ENCODE measurements around the gene BHLHE41. TPM values are rescaled to one million over a fixed set of nuclear protein-coding genes. Genes with fewer than 3 reads are reported as not detected.

The BHLHE41 gene
- total RNA-seq, 1 experiment from 2014 or later, result 147 TPM

- ChIA-PET CTCF (no interaction called here), POLR2A (interaction anchor here (1.6 kb wide), 1 partner anchor 10 kb away, joined by 18 read pairs; the partner anchor contains the start of gene BHLHE41)
- Histone ChIP-seq H3K4me1 (ENCODE audit: control insufficient read depth, insufficient read depth, low read length) (peaks cover 10% of the 10 kb centered on the region), H3K27ac (ENCODE audit: low read length) (peak overlapping the region; percentile 52; the same call in 1 of the 2 replicates), H3K36me3 (ENCODE audit: control insufficient read depth, insufficient read depth, low read length) (no peaks in the 10 kb centered on the region), H3K27me3 (ENCODE audit: control insufficient read depth, insufficient read depth, low read length) (no peaks in the 10 kb centered on the region), H3K9me3 (ENCODE audit: control insufficient read depth, insufficient read depth, low read depth, low read length) (no peaks in the 10 kb centered on the region), H3K4me3 (ENCODE audit: low read depth in 2 of 2, low read length in 2 of 2) (no peak overlapping the region)
- intact Hi-C loops (cut with micrococcal nuclease; ENCODE audit: unreplicated experiment), result no loop called here
- no TSS peak for BruUV-seq (replicated peaks)
- no peak for TF ChIP-seq CTCF (IDR thresholded peaks at IDR 0.05)
- TF ChIP-seq, protein P1, sequence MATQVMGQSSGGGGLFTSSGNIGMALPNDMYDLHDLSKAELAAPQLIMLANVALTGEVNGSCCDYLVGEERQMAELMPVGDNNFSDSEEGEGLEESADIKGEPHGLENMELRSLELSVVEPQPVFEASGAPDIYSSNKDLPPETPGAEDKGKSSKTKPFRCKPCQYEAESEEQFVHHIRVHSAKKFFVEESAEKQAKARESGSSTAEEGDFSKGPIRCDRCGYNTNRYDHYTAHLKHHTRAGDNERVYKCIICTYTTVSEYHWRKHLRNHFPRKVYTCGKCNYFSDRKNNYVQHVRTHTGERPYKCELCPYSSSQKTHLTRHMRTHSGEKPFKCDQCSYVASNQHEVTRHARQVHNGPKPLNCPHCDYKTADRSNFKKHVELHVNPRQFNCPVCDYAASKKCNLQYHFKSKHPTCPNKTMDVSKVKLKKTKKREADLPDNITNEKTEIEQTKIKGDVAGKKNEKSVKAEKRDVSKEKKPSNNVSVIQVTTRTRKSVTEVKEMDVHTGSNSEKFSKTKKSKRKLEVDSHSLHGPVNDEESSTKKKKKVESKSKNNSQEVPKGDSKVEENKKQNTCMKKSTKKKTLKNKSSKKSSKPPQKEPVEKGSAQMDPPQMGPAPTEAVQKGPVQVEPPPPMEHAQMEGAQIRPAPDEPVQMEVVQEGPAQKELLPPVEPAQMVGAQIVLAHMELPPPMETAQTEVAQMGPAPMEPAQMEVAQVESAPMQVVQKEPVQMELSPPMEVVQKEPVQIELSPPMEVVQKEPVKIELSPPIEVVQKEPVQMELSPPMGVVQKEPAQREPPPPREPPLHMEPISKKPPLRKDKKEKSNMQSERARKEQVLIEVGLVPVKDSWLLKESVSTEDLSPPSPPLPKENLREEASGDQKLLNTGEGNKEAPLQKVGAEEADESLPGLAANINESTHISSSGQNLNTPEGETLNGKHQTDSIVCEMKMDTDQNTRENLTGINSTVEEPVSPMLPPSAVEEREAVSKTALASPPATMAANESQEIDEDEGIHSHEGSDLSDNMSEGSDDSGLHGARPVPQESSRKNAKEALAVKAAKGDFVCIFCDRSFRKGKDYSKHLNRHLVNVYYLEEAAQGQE (IDR thresholded peaks at IDR 0.05; ENCODE audit: insufficient read depth in 1 of 2, low read depth in 2 of 2, low read length in 1 of 2), result no peak
- no peak for TF ChIP-seq SIN3A (IDR thresholded peaks at IDR 0.05; ENCODE audit: borderline replicate concordance, insufficient read depth, low read depth, low read length)
- TF ChIP-seq TCF7L2 (IDR thresholded peaks at IDR 0.05; ENCODE audit: low read depth, low read length), result no peak
- no peak for TF ChIP-seq POLR2AphosphoS5 (IDR thresholded peaks at IDR 0.05; ENCODE audit: low read depth, low read length)
- no peak for DNase-seq (ENCODE audit: low read depth, low spot score)
- no peak for ATAC-seq
- in situ Hi-C loops (cut with HindIII; ENCODE audit: low pct_unique_long_range_greater_than_20kb, low sequenced_read_pairs), result no loop called here
These were observed 9.7 kb upstream of the BHLHE41 start for GRCh38 chr12:26134540-26134939.

DNA sequence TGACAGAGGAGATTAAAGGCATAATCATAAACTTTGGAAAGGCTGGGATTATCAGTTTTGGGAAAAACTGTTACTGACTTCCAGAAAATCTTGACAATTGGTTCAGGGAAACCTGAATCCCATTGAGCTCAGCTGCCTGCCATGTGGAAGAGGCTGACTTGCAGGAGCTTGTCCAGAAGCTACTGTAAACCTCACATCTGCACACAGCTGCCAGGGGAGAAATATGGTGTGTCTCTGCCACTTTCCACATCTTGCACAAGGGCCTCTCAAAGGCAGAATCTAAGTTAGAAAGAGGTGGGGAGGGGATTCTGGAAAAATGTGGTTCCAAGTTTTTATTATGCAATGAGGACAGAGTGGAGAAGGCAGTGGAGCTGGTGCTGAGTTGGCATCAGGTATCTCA, 8.7 kb upstream of the BHLHE41 start:
- ATAC-seq (no peak), DNase-seq (ENCODE audit: low read depth, low spot score) (no peak)
- H3K27ac ChIP-seq (ENCODE audit: low read length), result peak overlapping the region; percentile 52; the same call in 1 of the 2 replicates
- intact Hi-C loops (cut with micrococcal nuclease; ENCODE audit: unreplicated experiment), result no loop called here
- TF ChIP-seq CTCF (IDR thresholded peaks at IDR 0.05) (no peak), SIN3A (IDR thresholded peaks at IDR 0.05; ENCODE audit: borderline replicate concordance, insufficient read depth, low read depth, low read length) (no peak), TCF7L2 (IDR thresholded peaks at IDR 0.05; ENCODE audit: low read depth, low read length) (no peak), POLR2AphosphoS5 (IDR thresholded peaks at IDR 0.05; ENCODE audit: low read depth, low read length) (no peak)
- TF ChIP-seq, protein P1 (IDR thresholded peaks at IDR 0.05; ENCODE audit: insufficient read depth in 1 of 2, low read depth in 2 of 2, low read length in 1 of 2), result no peak
- H3K27me3 ChIP-seq (ENCODE audit: control insufficient read depth, insufficient read depth, low read length), result no peaks in the 10 kb centered on the region
- no peaks in the 10 kb centered on the region for H3K9me3 ChIP-seq (ENCODE audit: control insufficient read depth, insufficient read depth, low read depth, low read length)
- no TSS peak for BruUV-seq (replicated peaks)
- no peak overlapping the region for H3K4me3 ChIP-seq (ENCODE audit: low read depth in 2 of 2, low read length in 2 of 2)
- in situ Hi-C loops (cut with HindIII; ENCODE audit: low pct_unique_long_range_greater_than_20kb, low sequenced_read_pairs), result no loop called here
- ChIA-PET POLR2A (no interaction called here), CTCF (interaction anchor here (0.6 kb wide), 1 partner anchor 75 kb away, joined by 3 read pairs; no protein-coding TSS in a partner anchor)
- H3K36me3 ChIP-seq (ENCODE audit: control insufficient read depth, insufficient read depth, low read length), result no peaks in the 10 kb centered on the region
- H3K4me1 ChIP-seq (ENCODE audit: control insufficient read depth, insufficient read depth, low read length), result peaks cover 15% of the 10 kb centered on the region

All from Panc1 (cell line).